ENCODE results near the gene ORAI2. TPM values are rescaled to one million over a fixed set of nuclear protein-coding genes. Genes with fewer than 3 reads are reported as not detected.

ORAI2 gene
- polyA plus RNA-seq, 1 experiment: 41.6 TPM

- DNase-seq (ENCODE audit: low read depth): no peak
- no peaks in the 10 kb centered on the region for H3K27me3 ChIP-seq (ENCODE audit: control insufficient read depth, insufficient read depth, low read length)
- POLR2A ChIA-PET: no interaction called here
Measured at GRCh38 chr7:102463841-102464576, 30.6 kb downstream of the ORAI2 start.

GRCh38 chr7:102464577-102465280 is 31.4 kb downstream of the ORAI2 start, which contains the start of the genes ALKBH4 and LRWD1:
TSS of gene ALKBH4 (minus strand) at chr7:102464863. CDS start at chr7:102464836, 27 bp downstream.
TSS of gene LRWD1 (plus strand) at chr7:102464984. CDS start at chr7:102465081, 97 bp downstream.
- TF ChIP-seq CTCF (IDR thresholded peaks at IDR 0.05; ENCODE audit: insufficient read depth, low read depth, low read length): no peak
- H3K36me3 ChIP-seq (ENCODE audit: control insufficient read depth, insufficient read depth, low read length): peaks cover 6% of the 10 kb centered on the region
- peak; percentile 40 for DNase-seq (ENCODE audit: low read depth)
- ChIA-PET POLR2A (no interaction called here), CTCF (no interaction called here)
- H3K27me3 ChIP-seq (ENCODE audit: control insufficient read depth, insufficient read depth, low read length): no peaks in the 10 kb centered on the region
- peak within 1 kb of the TSS; percentile 96 for H3K4me3 ChIP-seq (ENCODE audit: low read depth, low read length)

More at GRCh38 chr7:102463841-102464576, 30.6 kb downstream of the ORAI2 start:
- TF ChIP-seq CTCF (IDR thresholded peaks at IDR 0.05; ENCODE audit: insufficient read depth, low read depth, low read length): no peak
- Histone ChIP-seq H3K4me3 (ENCODE audit: low read depth, low read length) (peak overlapping the region; percentile 96), H3K36me3 (ENCODE audit: control insufficient read depth, insufficient read depth, low read length) (peaks cover 10% of the 10 kb centered on the region)
- CTCF ChIA-PET: no interaction called here

GRCh38 chr7:102466097-102466496 is 32.7 kb downstream of the ORAI2 start:
- ChIA-PET POLR2A (no interaction called here), CTCF (no interaction called here)
- Histone ChIP-seq H3K36me3 (ENCODE audit: control insufficient read depth, insufficient read depth, low read length) (peaks cover 6% of the 10 kb centered on the region), H3K27me3 (ENCODE audit: control insufficient read depth, insufficient read depth, low read length) (no peaks in the 10 kb centered on the region), H3K4me3 (ENCODE audit: low read depth, low read length) (no peak overlapping the region)
- TF ChIP-seq CTCF (IDR thresholded peaks at IDR 0.05; ENCODE audit: insufficient read depth, low read depth, low read length): no peak
- DNase-seq (ENCODE audit: low read depth): no peak

GRCh38 chr7:102467581-102468477 is 34.5 kb downstream of the ORAI2 start:
- ChIA-PET CTCF (interaction anchor here (0.6 kb wide), 1 partner anchor 1176 kb away, joined by 5 read pairs; no protein-coding TSS in a partner anchor), POLR2A (no interaction called here)
- Histone ChIP-seq H3K36me3 (ENCODE audit: control insufficient read depth, insufficient read depth, low read length) (peaks cover 12% of the 10 kb centered on the region), H3K4me3 (ENCODE audit: low read depth, low read length) (no peak overlapping the region), H3K27me3 (ENCODE audit: control insufficient read depth, insufficient read depth, low read length) (no peaks in the 10 kb centered on the region)
- TF ChIP-seq CTCF (IDR thresholded peaks at IDR 0.05; ENCODE audit: insufficient read depth, low read depth, low read length): no peak
- no peak for DNase-seq (ENCODE audit: low read depth)

Data from BJ (cell line).